Smooth muscle cell (in vitro differentiated cells): ENCODE measurements around the gene BTNL2. TPM values are rescaled to one million over a fixed set of nuclear protein-coding genes. Genes with fewer than 3 reads are reported as not detected.

Experiments
- DNase-seq: peaks from one replicate; lab custom pipeline; 2025; ENCODE audit not compliant: unreplicated experiment; lab: John Stamatoyannopoulos, UW
- H2AFZ ChIP-seq: fragments of 200-600 bp; sonication (generic); 2 replicates; pipeline ENCODE4 v1.6.0; 2016; ENCODE audit warnings: antibody characterized with exemption, low read depth, mild to moderate bottlenecking
- H3F3A ChIP-seq: fragments of 200-600 bp; sonication (generic); 2 replicates; pipeline ENCODE4 v1.6.0; 2017; ENCODE audit warnings: antibody characterized with exemption, low read depth
- H3K27ac ChIP-seq: fragments of 200-600 bp; sonication (generic); 2 replicates; pipeline ENCODE4 v1.5.1; 2016; ENCODE audit warnings: low read depth, mild to moderate bottlenecking
- H3K27me3 ChIP-seq: fragments of 200-600 bp; sonication (generic); 2 replicates; pipeline ENCODE4 v1.6.1; 2016; ENCODE audit warnings: low read depth, mild to moderate bottlenecking
- H3K36me3 ChIP-seq: fragments of 200-600 bp; sonication (generic); 2 replicates; pipeline ENCODE4 v1.5.1; 2016; ENCODE audit warnings: low read depth
- H3K4me1 ChIP-seq: fragments of 200-600 bp; sonication (generic); 2 replicates; pipeline ENCODE4 v1.5.1; 2016; ENCODE audit warnings: low read depth
- H3K4me2 ChIP-seq: fragments of 200-600 bp; sonication (generic); 2 replicates; pipeline ENCODE4 v1.6.0; 2016; ENCODE audit warnings: mild to moderate bottlenecking
- H3K4me3 ChIP-seq: fragments of 200-600 bp; sonication (generic); 2 replicates; pipeline ENCODE4 v1.5.1; 2016; ENCODE audit warnings: mild to moderate bottlenecking
- H3K79me2 ChIP-seq: fragments of 200-600 bp; sonication (generic); 2 replicates; pipeline ENCODE4 v1.6.0; 2016; ENCODE audit warnings: low read depth, mild to moderate bottlenecking
- H3K9ac ChIP-seq: fragments of 200-600 bp; sonication (generic); 2 replicates; pipeline ENCODE4 v1.6.0; 2016; ENCODE audit warnings: low read depth
- H3K9me3 ChIP-seq: fragments of 200-600 bp; sonication (generic); replicated peaks from 2 replicates; pipeline ENCODE4 v1.5.1; 2016; ENCODE audit warnings: low read depth
- H4K20me1 ChIP-seq: fragments of 200-600 bp; sonication (generic); 2 replicates; pipeline ENCODE4 v1.6.0; 2016; ENCODE audit warnings: low read depth
- WGBS: methylation state at CpG from one replicate; pipeline ENCODE4 v1.1.7; 2016; ENCODE audit warnings: low lambda C conversion rate; 5-methylcytosine and 5-hydroxymethylcytosine counted together
- polyA plus RNA-seq: library from polyadenylated mRNA; unstranded; fragments of >200 nt; fragmentation: Nextera tagmentation; extraction: Ambion mirVana; gene quantifications from 2 replicates; pipeline ENCODE4 v1.2.1, GENCODE V29; 2016
- total RNA-seq: library from RNA; depleted of rRNA; stranded (reverse); fragments of >200 nt; gene quantifications from 2 replicates; pipeline ENCODE4 v1.2.3, GENCODE V29; 2014
- TF ChIP-seq, protein P1 (sequence below): fragments of 200-600 bp; sonication (generic); IDR thresholded peaks from 2 replicates; pipeline ENCODE4 v1.5.1; 2017; ENCODE audit warnings: borderline replicate concordance, mild to moderate bottlenecking, antibody characterized with exemption; ENCODE audit not compliant: insufficient read depth, poor library complexity, severe bottlenecking

Gene BTNL2
- total and polyA plus RNA-seq, 2 experiments from 2014 or later, result not detected

DNA sequence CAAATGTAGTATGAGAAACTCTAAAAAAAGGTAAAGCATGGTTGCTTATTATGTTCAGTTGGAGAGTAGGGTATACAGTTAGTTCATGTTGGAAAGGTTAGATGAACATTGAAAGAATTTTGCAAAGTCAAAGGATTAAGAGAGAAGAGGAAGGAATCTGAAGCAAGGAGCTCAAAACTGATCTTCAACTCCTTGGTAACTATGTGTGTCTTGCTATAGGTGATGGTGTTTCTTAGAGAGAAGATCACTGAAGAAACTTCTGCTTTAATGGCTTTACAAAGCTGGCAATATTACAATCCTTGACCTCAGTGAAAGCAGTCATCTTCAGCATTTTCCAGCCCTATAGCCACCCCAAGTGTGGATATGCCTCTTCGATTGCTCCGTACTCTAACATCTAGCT is 37.5 kb upstream of the BTNL2 start:
- Histone ChIP-seq H3K4me2 (no peak overlapping the region), H3K4me1 (no peaks in the 10 kb centered on the region), H3K9ac (no peak overlapping the region), H3K9me3 (no peaks in the 10 kb centered on the region), H2AFZ (no peak overlapping the region), H3K36me3 (no peaks in the 10 kb centered on the region), H4K20me1 (no peaks in the 10 kb centered on the region), H3K27ac (no peak overlapping the region), H3F3A (no peaks in the 10 kb centered on the region), H3K4me3 (no peak overlapping the region), H3K79me2 (no peaks in the 10 kb centered on the region), H3K27me3 (peaks cover 12% of the 10 kb centered on the region)
- TF ChIP-seq, protein P1, sequence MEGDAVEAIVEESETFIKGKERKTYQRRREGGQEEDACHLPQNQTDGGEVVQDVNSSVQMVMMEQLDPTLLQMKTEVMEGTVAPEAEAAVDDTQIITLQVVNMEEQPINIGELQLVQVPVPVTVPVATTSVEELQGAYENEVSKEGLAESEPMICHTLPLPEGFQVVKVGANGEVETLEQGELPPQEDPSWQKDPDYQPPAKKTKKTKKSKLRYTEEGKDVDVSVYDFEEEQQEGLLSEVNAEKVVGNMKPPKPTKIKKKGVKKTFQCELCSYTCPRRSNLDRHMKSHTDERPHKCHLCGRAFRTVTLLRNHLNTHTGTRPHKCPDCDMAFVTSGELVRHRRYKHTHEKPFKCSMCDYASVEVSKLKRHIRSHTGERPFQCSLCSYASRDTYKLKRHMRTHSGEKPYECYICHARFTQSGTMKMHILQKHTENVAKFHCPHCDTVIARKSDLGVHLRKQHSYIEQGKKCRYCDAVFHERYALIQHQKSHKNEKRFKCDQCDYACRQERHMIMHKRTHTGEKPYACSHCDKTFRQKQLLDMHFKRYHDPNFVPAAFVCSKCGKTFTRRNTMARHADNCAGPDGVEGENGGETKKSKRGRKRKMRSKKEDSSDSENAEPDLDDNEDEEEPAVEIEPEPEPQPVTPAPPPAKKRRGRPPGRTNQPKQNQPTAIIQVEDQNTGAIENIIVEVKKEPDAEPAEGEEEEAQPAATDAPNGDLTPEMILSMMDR, result no peak
- DNase-seq, result no peak
- WGBS, result 100% methylated on average over 2 of the region's 2 CpGs

DNA sequence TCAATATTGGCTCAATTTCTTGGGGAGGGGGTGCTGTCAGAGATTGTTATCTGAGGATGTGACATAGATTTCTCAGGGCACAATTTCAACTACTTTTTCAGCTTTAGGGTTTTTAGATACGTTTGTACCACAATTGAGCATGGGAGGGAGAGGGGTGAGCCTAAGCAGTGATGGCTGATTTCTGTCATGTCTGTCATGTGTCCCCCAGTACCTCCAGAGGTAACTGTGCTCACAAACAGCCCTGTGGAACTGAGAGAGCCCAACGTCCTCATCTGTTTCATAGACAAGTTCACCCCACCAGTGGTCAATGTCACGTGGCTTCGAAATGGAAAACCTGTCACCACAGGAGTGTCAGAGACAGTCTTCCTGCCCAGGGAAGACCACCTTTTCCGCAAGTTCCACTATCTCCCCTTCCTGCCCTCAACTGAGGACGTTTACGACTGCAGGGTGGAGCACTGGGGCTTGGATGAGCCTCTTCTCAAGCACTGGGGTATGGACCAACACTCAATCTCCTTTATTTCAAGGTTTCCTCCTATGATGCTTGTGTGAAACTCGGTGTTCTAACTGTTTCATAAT is 36.1 kb upstream of the BTNL2 start:
- Histone ChIP-seq H3K4me1 (no peaks in the 10 kb centered on the region), H2AFZ (no peak overlapping the region), H3K27me3 (peaks cover 12% of the 10 kb centered on the region), H3K4me3 (no peak overlapping the region), H3K79me2 (no peaks in the 10 kb centered on the region), H3K27ac (no peak overlapping the region), H3F3A (no peaks in the 10 kb centered on the region), H3K9me3 (no peaks in the 10 kb centered on the region), H3K4me2 (no peak overlapping the region), H3K9ac (no peak overlapping the region), H4K20me1 (no peaks in the 10 kb centered on the region), H3K36me3 (no peaks in the 10 kb centered on the region)
- 81% methylated on average over 8 of the region's 8 CpGs for WGBS
- TF ChIP-seq, protein P1, result no peak
- DNase-seq, result no peak

DNA sequence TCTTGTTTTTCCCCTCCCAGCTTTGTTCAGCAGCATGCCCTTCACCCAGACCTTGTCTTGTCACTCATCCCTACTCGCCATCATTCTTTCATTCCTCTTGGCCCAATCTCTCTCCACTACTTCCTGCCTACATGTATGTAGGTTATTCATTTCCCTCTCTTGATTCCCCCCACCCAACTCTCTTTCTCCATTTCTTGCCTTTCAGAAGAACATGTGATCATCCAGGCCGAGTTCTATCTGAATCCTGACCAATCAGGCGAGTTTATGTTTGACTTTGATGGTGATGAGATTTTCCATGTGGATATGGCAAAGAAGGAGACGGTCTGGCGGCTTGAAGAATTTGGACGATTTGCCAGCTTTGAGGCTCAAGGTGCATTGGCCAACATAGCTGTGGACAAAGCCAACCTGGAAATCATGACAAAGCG is 35.3 kb upstream of the BTNL2 start:
- Histone ChIP-seq H2AFZ (no peak overlapping the region), H3K4me1 (no peaks in the 10 kb centered on the region)

More for the DNA sequence above, 35.3 kb upstream of the BTNL2 start:
- TF ChIP-seq, protein P1, result no peak
- H3K27ac ChIP-seq, result no peak overlapping the region
- no peaks in the 10 kb centered on the region for H3K79me2 ChIP-seq
- no peaks in the 10 kb centered on the region for H3F3A ChIP-seq
- H3K27me3 ChIP-seq, result peaks cover 9% of the 10 kb centered on the region
- H3K9me3 ChIP-seq, result no peaks in the 10 kb centered on the region
- H3K4me2 ChIP-seq, result no peak overlapping the region
- H4K20me1 ChIP-seq, result no peaks in the 10 kb centered on the region
- no peaks in the 10 kb centered on the region for H3K36me3 ChIP-seq
- no peak overlapping the region for H3K4me3 ChIP-seq
- WGBS, result 90% methylated on average over 7 of the region's 7 CpGs
- no peak overlapping the region for H3K9ac ChIP-seq
- DNase-seq, result no peak
